GM19397 (cell line): Measurements from ENCODE around the gene NHLH2.

Source experiments
- ATAC-seq: cut with Tn5 transposase; IDR thresholded peaks from one replicate; pipeline ENCODE4 v1.9.1; 2021; ENCODE audit warnings: mild to moderate bottlenecking, moderate library complexity; ENCODE audit not compliant: unreplicated experiment

The NHLH2 gene

GRCh38 chr1:115840605-115841460, at the start of gene NHLH2:
Gene NHLH2, minus strand, starts transcription at chr1:115841126. Its CDS starts 2,754 bp downstream, at chr1:115838372.
- ATAC-seq, result no peak

GRCh38 chr1:115890580-115890979, 49.7 kb upstream of the NHLH2 start:
- no peak for ATAC-seq

GRCh38 chr1:115888976-115889375, 48.0 kb upstream of the NHLH2 start:
- no peak for ATAC-seq

GRCh38 chr1:115882913-115883902, 42.3 kb upstream of the NHLH2 start:
- no peak for ATAC-seq

GRCh38 chr1:115880981-115881672, 40.2 kb upstream of the NHLH2 start:
- ATAC-seq, result no peak

- ATAC-seq, result no peak
Observed at GRCh38 chr1:115879977-115880376, 39.1 kb upstream of the NHLH2 start.

GRCh38 chr1:115877511-115877910, 36.6 kb upstream of the NHLH2 start:
- ATAC-seq, result no peak

- no peak for ATAC-seq
Observed at GRCh38 chr1:115874904-115875303, 34.0 kb upstream of the NHLH2 start.

GRCh38 chr1:115874497-115874896, 33.6 kb upstream of the NHLH2 start:
- ATAC-seq, result no peak

GRCh38 chr1:115873184-115873583, 32.3 kb upstream of the NHLH2 start:
- no peak for ATAC-seq

- no peak for ATAC-seq
Observed at GRCh38 chr1:115869064-115869463, 28.1 kb upstream of the NHLH2 start.

GRCh38 chr1:115867216-115867615, 26.3 kb upstream of the NHLH2 start:
- no peak for ATAC-seq

- no peak for ATAC-seq
Observed at GRCh38 chr1:115865704-115866380, 24.9 kb upstream of the NHLH2 start.

- no peak for ATAC-seq
Observed at GRCh38 chr1:115862403-115862802, 21.5 kb upstream of the NHLH2 start.

- ATAC-seq, result no peak
Observed at GRCh38 chr1:115854005-115854404, 13.1 kb upstream of the NHLH2 start.

GRCh38 chr1:115850937-115851336, 10.0 kb upstream of the NHLH2 start:
- no peak for ATAC-seq

GRCh38 chr1:115847787-115848186, 6.9 kb upstream of the NHLH2 start:
- no peak for ATAC-seq

- no peak for ATAC-seq
Observed at GRCh38 chr1:115842948-115843347, 2.0 kb upstream of the NHLH2 start.

GRCh38 chr1:115839679-115840237, 1.2 kb downstream of the NHLH2 start:
- no peak for ATAC-seq

GRCh38 chr1:115839029-115839678, 1.8 kb downstream of the NHLH2 start:
- ATAC-seq, result no peak
